ENCODE results near the gene PAX3.

Gene PAX3

GRCh38 chr2:222333397-222333796 is 34.6 kb upstream of the PAX3 start:
- Histone ChIP-seq H4K20me1 (ENCODE audit: low read depth, low read length) (no peaks in the 10 kb centered on the region), H3K27ac (ENCODE audit: low read depth, low read length) (no peak overlapping the region), H3K79me2 (ENCODE audit: insufficient read depth, low read length) (no peaks in the 10 kb centered on the region), H3K27me3 (ENCODE audit: low read length) (no peaks in the 10 kb centered on the region), H3K9me3 (ENCODE audit: insufficient read depth, low read length) (no peaks in the 10 kb centered on the region; the same call in 1 of the 2 replicates), H2AFZ (ENCODE audit: low read depth, low read length, severe bottlenecking) (no peak overlapping the region), H3K4me2 (ENCODE audit: low read depth, low read length, poor library complexity, severe bottlenecking) (no peak overlapping the region), H3F3A (ENCODE audit: insufficient read depth) (no peaks in the 10 kb centered on the region), H3K4me3 (ENCODE audit: insufficient read depth, low read length, poor library complexity, severe bottlenecking) (no peak overlapping the region), H3K9me2 (replicated peaks; ENCODE audit: insufficient read depth, low read length) (no peaks in the 10 kb centered on the region), H3K36me3 (ENCODE audit: low read length) (no peaks in the 10 kb centered on the region), H3K9ac (ENCODE audit: low read length) (no peak overlapping the region)
- TF ChIP-seq EZH2phosphoT487 (conservative IDR thresholded peaks at IDR 0.05; ENCODE audit: low read length) = no peak
- TF ChIP-seq CTCF (IDR thresholded peaks at IDR 0.05; ENCODE audit: insufficient read depth, low read length, poor library complexity, severe bottlenecking) = no peak

- H3K9me3 ChIP-seq (ENCODE audit: insufficient read depth, low read length) = no peaks in the 10 kb centered on the region; the same call in 1 of the 2 replicates
- no peaks in the 10 kb centered on the region for H3F3A ChIP-seq (ENCODE audit: insufficient read depth)
- no peak overlapping the region for H2AFZ ChIP-seq (ENCODE audit: low read depth, low read length, severe bottlenecking)
- H3K9ac ChIP-seq (ENCODE audit: low read length) = no peak overlapping the region
- TF ChIP-seq EZH2phosphoT487 (conservative IDR thresholded peaks at IDR 0.05; ENCODE audit: low read length) (no peak), CTCF (IDR thresholded peaks at IDR 0.05; ENCODE audit: insufficient read depth, low read length, poor library complexity, severe bottlenecking) (no peak)
- no peak overlapping the region for H3K4me3 ChIP-seq (ENCODE audit: insufficient read depth, low read length, poor library complexity, severe bottlenecking)
- no peaks in the 10 kb centered on the region for H3K79me2 ChIP-seq (ENCODE audit: insufficient read depth, low read length)
- H3K4me2 ChIP-seq (ENCODE audit: low read depth, low read length, poor library complexity, severe bottlenecking) = no peak overlapping the region
- no peaks in the 10 kb centered on the region for H4K20me1 ChIP-seq (ENCODE audit: low read depth, low read length)
- H3K27ac ChIP-seq (ENCODE audit: low read depth, low read length) = no peak overlapping the region
- H3K9me2 ChIP-seq (replicated peaks; ENCODE audit: insufficient read depth, low read length) = no peaks in the 10 kb centered on the region
- no peaks in the 10 kb centered on the region for H3K36me3 ChIP-seq (ENCODE audit: low read length)
- H3K27me3 ChIP-seq (ENCODE audit: low read length) = no peaks in the 10 kb centered on the region
These were observed 33.3 kb upstream of the PAX3 start for GRCh38 chr2:222332116-222332515.

- H3K4me3 ChIP-seq (ENCODE audit: insufficient read depth, low read length, poor library complexity, severe bottlenecking) = no peak overlapping the region
- H3K4me2 ChIP-seq (ENCODE audit: low read depth, low read length, poor library complexity, severe bottlenecking) = no peak overlapping the region
- H3K27me3 ChIP-seq (ENCODE audit: low read length) = no peaks in the 10 kb centered on the region
- no peaks in the 10 kb centered on the region; the same call in 1 of the 2 replicates for H3K9me3 ChIP-seq (ENCODE audit: insufficient read depth, low read length)
- H3K36me3 ChIP-seq (ENCODE audit: low read length) = no peaks in the 10 kb centered on the region
- no peaks in the 10 kb centered on the region for H3F3A ChIP-seq (ENCODE audit: insufficient read depth)
- H3K9me2 ChIP-seq (replicated peaks; ENCODE audit: insufficient read depth, low read length) = no peaks in the 10 kb centered on the region
- H2AFZ ChIP-seq (ENCODE audit: low read depth, low read length, severe bottlenecking) = no peak overlapping the region
- H3K79me2 ChIP-seq (ENCODE audit: insufficient read depth, low read length) = no peaks in the 10 kb centered on the region
- no peak overlapping the region for H3K9ac ChIP-seq (ENCODE audit: low read length)
- no peak for TF ChIP-seq EZH2phosphoT487 (conservative IDR thresholded peaks at IDR 0.05; ENCODE audit: low read length)
- no peak for TF ChIP-seq CTCF (IDR thresholded peaks at IDR 0.05; ENCODE audit: insufficient read depth, low read length, poor library complexity, severe bottlenecking)
- H3K27ac ChIP-seq (ENCODE audit: low read depth, low read length) = no peak overlapping the region
- no peaks in the 10 kb centered on the region for H4K20me1 ChIP-seq (ENCODE audit: low read depth, low read length)
These were observed 32.1 kb upstream of the PAX3 start for GRCh38 chr2:222330910-222331309.
